Omental fat pad (tissue), 4 donors: ENCODE results near the gene PARP4. TPM values are rescaled to one million over a fixed set of nuclear protein-coding genes. Genes with fewer than 3 reads are reported as not detected.
"Not testable (repeated sequence)": the region's sequence is repeated elsewhere in the genome, so short reads cannot be mapped to it uniquely, and the experiment has no call there.

Source experiments
- ATAC-seq: fragments of 150-250 bp; one replicate; pipeline ENCODE4 v1.9.1; 2016; ENCODE audit warnings: mild to moderate bottlenecking, moderate library complexity; ENCODE audit not compliant: low FRiP score
- DNase-seq: peaks from one replicate; pipeline ENCODE4 v3.0.0-alpha.2; 2019; ENCODE audit warnings: low spot score
- total RNA-seq, 4 donors: library from RNA; depleted of rRNA; stranded (reverse); fragments of >200 nt; gene quantifications; one replicate each; pipeline ENCODE4 v1.1.0, GENCODE V29; 2016
- TF ChIP-seq, protein P1 (sequence below), 3 donors: fragments of 450-650 bp; IDR thresholded peaks; one replicate each; pipeline ENCODE4 v1.5.1; 2016 to 2017; ENCODE audit warnings: antibody characterized with exemption in 3 of 3, mild to moderate bottlenecking in 3 of 3, moderate library complexity in 2 of 3

PARP4 gene
- total RNA-seq, 4 donors from 2014 or later: 44.1 to 59.0 (median 51.3) TPM

DNA sequence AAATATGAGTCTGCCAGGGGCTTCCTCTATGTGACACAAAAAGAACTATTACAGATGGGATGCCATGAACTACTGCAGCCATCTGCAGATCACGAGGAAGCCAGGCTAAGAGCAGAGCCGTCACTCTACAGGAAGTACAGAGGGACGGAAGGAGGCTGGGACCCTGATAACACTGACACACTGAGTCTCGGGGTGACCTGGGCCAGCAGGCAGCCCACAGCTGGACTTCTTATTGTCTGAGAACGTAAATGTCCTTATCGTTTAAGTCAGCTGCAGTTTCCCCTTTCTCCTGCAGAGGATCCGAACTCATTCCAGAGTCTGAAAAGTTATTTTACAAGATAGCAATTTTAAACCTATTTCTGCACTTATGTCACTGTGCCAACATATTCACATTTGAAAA is 20.7 kb downstream of the PARP4 start:
- DNase-seq (no peak), ATAC-seq (no peak)
- TF ChIP-seq, protein P1, sequence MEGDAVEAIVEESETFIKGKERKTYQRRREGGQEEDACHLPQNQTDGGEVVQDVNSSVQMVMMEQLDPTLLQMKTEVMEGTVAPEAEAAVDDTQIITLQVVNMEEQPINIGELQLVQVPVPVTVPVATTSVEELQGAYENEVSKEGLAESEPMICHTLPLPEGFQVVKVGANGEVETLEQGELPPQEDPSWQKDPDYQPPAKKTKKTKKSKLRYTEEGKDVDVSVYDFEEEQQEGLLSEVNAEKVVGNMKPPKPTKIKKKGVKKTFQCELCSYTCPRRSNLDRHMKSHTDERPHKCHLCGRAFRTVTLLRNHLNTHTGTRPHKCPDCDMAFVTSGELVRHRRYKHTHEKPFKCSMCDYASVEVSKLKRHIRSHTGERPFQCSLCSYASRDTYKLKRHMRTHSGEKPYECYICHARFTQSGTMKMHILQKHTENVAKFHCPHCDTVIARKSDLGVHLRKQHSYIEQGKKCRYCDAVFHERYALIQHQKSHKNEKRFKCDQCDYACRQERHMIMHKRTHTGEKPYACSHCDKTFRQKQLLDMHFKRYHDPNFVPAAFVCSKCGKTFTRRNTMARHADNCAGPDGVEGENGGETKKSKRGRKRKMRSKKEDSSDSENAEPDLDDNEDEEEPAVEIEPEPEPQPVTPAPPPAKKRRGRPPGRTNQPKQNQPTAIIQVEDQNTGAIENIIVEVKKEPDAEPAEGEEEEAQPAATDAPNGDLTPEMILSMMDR (IDR thresholded peaks at IDR 0.05): no peak

DNA sequence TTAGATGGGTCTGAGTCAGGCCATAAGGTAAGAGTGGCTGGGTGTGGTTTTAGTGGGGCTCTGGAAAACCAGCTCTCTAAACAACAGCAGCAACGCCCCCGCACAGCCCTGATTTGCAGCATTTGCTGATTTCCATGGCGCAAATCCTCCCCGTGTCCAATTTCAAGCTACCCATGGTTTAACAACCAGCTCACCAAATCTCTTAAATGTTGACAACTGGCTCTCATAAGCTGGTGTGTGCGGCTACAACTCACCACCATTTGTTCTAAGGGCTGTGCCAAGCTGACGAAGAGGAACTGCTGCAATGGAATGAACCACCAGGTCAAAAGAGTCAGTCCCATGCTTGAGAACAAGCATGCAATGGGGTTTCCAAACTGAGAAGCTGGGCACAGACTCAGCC is 22.9 kb downstream of the PARP4 start:
- no peak for ATAC-seq
- no peak for DNase-seq
- TF ChIP-seq, protein P1 (IDR thresholded peaks at IDR 0.05): no peak

DNA sequence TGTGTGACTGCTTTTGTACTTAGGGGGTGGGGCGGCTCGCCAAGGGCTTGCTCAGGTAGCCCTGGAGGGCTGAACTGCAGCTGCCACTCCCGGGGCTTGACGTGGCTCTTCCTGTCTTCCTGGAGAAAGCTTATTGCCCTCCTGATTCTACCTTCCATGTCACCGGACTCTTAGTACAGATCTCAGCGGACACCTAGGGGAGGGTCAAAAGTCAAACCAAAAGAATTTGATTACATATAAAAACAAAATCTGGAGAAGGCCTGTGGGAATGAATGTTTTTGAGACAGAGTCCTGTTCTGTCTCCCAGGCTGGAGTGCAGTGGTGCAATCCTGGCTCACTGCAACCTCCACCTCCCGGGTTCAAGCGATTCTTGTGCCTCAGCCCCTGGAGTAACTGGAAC is 24.5 kb downstream of the PARP4 start:
- not testable (repeated sequence) for ATAC-seq, DNase-seq

DNA sequence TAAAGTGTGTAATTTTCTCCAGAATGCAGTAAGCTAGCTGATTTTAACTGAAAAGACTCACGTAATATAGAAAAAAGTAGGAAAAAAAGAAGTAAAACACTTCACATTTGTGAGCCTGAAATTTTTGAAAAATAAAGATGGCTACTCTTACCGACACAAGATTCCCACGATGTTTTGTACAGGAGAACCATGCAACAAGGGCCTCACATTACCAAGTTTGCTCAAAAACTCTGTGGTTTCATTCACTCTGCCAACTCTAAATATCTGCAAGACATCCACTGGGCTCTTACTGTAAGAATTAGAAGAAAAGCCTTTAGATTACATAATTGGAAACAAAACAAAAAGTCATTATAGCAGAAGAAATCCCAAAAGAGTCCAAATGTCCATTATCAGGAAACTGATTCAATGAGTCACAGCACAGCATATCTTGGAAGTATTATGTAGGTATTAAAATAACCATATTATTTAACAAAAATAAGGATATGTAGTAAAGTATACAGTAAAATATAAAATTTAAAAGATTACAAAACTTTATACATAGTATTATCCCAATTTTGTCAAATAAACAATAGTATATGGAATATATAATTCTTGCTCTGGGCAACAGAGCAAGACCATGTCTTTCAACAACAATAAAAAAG is 26.4 kb downstream of the PARP4 start:
- ATAC-seq, DNase-seq: not testable (repeated sequence)

DNA sequence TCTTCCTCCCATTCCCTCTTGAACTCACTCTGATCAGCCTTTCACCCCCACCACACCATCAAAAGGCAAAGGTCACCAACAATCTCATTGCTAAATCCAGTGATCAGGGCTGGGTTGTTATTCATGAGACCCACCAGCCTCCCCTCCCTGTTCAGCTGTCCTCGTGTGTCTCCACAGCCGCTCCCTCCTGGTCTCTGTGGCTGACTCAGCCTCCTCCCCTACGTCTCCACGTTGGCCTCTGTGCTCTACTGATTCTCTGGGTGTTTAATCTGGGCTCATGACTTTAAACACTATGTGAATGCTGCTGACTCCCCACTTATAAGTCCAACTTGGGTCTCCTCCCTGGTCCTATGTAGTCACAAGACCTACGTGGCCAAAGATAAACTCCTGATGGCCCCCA is 38.9 kb downstream of the PARP4 start:
- no peak for ATAC-seq

DNA sequence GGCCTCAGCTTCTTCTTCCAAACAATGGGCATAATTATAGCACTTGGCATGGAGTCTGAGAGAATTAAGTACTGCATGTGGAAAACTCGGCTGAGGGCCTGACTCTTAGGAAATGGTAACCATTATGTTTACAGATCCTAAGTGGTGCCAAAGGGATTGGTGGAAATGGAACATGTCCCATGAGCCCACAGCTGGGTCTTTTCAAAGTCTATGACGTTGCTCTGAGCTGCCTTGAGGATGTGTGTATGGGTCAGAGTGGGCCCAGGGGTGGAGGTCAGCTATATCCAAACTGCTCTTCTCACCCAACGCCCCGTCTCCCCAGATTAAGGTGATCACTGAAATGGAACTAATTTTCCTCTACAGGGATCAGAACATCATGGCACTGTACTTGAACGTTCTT is 40.4 kb downstream of the PARP4 start:
- ATAC-seq, DNase-seq: not testable (repeated sequence)

More for the DNA sequence above, 38.9 kb downstream of the PARP4 start:
- DNase-seq: no peak
- TF ChIP-seq, protein P1 (IDR thresholded peaks at IDR 0.05): no peak

DNA sequence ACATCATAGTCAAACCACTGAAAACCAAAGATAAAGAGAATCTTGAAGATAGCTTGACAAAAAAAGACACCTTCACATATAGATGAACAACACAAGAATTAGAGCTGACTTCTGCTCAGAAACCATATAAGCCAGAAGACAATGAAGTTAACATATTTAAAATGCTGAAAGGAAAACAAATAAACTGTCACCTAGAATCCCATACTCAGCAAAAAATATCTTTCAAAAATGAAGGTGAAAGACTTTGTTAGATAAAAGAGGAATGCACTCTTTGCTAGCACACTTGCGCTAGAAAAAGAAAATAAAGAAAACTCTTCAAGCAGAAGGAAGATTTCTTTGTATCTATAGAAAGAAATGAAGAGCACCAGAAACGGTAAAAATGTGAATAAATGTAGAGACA is 49.5 kb downstream of the PARP4 start:
- DNase-seq (no peak), ATAC-seq (no peak)
- TF ChIP-seq, protein P1 (IDR thresholded peaks at IDR 0.05): no peak

DNA sequence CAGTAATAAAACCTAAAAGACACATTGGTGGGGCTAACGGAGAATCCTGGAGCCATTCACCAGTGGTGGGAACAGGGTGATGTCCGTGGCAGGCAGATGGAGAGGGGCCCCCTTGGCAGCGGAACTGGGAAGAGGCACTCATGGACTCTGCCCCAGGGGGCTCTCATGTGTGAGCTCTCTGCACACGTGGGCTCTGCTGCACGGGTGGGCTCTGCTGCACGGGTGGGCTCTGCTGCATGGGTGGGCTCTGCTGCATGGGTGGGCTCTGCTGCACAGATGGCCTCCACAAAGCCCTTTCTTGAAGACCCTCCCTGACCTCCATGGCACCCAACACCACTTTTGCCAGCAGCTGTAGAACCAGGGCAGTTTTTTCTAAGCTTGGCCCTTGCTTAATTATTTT is 52.3 kb downstream of the PARP4 start:
- no peak for DNase-seq
- ATAC-seq: no peak
- TF ChIP-seq, protein P1 (IDR thresholded peaks at IDR 0.05): no peak

DNA sequence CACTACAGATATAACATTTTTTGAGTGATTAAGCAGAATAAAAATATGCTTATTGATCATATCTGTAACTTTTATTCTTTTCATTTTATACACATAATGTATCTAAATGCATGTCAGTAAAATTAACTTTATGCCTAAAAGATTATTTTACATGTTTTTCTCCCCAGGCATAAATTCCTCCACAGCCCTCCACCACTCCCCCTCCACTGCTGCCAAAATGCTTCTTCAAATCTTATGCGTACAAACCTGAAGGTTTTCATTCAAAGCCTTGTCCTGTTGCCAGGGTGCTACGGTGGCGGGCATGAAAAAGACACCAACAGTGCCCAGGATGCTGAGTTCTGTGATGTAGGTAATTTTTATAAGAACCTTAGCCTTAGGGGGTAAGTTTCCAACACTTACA is 52.9 kb downstream of the PARP4 start:
- TF ChIP-seq, protein P1 (IDR thresholded peaks at IDR 0.05): no peak
- DNase-seq (no peak), ATAC-seq (no peak)
